HEK293T (cell line): ENCODE measurements around the gene STPG3.
A peak's percentile ranks its signal among the peaks of the same experiment; 100 is the strongest.
"Not testable (repeated sequence)": the region's sequence is repeated elsewhere in the genome, so short reads cannot be mapped to it uniquely, and the experiment has no call there.

Source experiments
- CTCF ChIA-PET: fragments of 350-600 bp; formaldehyde crosslinking; extraction: SDS; loops from one replicate; lab custom pipeline; 2021; ENCODE audit warnings: antibody characterized with exemption, inconsistent platforms; lab: Yijun Ruan, JAX
- POLR2A ChIA-PET: fragments of 350-600 bp; formaldehyde crosslinking; extraction: SDS; loops from one replicate; lab custom pipeline; 2020; ENCODE audit warnings: antibody characterized with exemption, inconsistent platforms; lab: Yijun Ruan, JAX
- DNase-seq: peaks from one replicate; pipeline ENCODE4 v3.0.0; 2012; ENCODE audit warnings: mixed read lengths; ENCODE audit errors: extremely low spot score
- ARNT ChIP-seq: fragments of 450-650 bp; IDR thresholded peaks from 2 replicates; pipeline ENCODE4 v1.6.1; 2017; ENCODE audit warnings: mild to moderate bottlenecking
- BHLHE40 ChIP-seq: fragments of 450-650 bp; IDR thresholded peaks from 2 replicates; pipeline ENCODE4 v1.6.1; 2016; ENCODE audit warnings: mild to moderate bottlenecking, moderate library complexity, borderline replicate concordance
- CTBP1 ChIP-seq: fragments of 450-650 bp; IDR thresholded peaks from 2 replicates; pipeline ENCODE4 v1.6.1; 2016; ENCODE audit warnings: borderline replicate concordance
- ELF4 ChIP-seq: fragments of 450-650 bp; IDR thresholded peaks from 2 replicates; pipeline ENCODE4 v1.6.1; 2017; ENCODE audit warnings: antibody characterized with exemption
- FOXA1 ChIP-seq: fragments of 450-650 bp; IDR thresholded peaks from 2 replicates; pipeline ENCODE4 v1.6.1; 2016; ENCODE audit warnings: mild to moderate bottlenecking
- FOXK2 ChIP-seq: fragments of 450-650 bp; IDR thresholded peaks from 2 replicates; pipeline ENCODE4 v1.6.1; 2016; ENCODE audit warnings: mild to moderate bottlenecking
- FOXM1 ChIP-seq: fragments of 450-650 bp; IDR thresholded peaks from 2 replicates; pipeline ENCODE4 v1.6.1; 2017; ENCODE audit warnings: mild to moderate bottlenecking, borderline replicate concordance
- HDGF ChIP-seq: fragments of 450-650 bp; IDR thresholded peaks from 2 replicates; pipeline ENCODE4 v1.6.1; 2017; ENCODE audit warnings: antibody characterized with exemption, borderline replicate concordance
- L3MBTL2 ChIP-seq: fragments of 450-650 bp; conservative IDR thresholded peaks from 2 replicates; pipeline ENCODE4 v1.6.1; 2016; ENCODE audit warnings: mild to moderate bottlenecking
- LEF1 ChIP-seq: fragments of 450-650 bp; IDR thresholded peaks from 2 replicates; pipeline ENCODE4 v1.6.1; 2017; ENCODE audit warnings: mild to moderate bottlenecking, borderline replicate concordance
- NFRKB ChIP-seq: fragments of 450-650 bp; IDR thresholded peaks from 2 replicates; pipeline ENCODE4 v1.6.1; 2016; ENCODE audit warnings: mild to moderate bottlenecking, moderate library complexity
- SP1 ChIP-seq: fragments of 450-650 bp; IDR thresholded peaks from 2 replicates; pipeline ENCODE4 v1.6.1; 2017
- SUZ12 ChIP-seq: fragments of 450-650 bp; IDR thresholded peaks from 2 replicates; pipeline ENCODE4 v1.6.1; 2016; ENCODE audit warnings: mild to moderate bottlenecking
- TARDBP ChIP-seq: fragments of 450-650 bp; IDR thresholded peaks from 2 replicates; pipeline ENCODE4 v1.6.1; 2016
- ZNF384 ChIP-seq: fragments of 450-650 bp; IDR thresholded peaks from 2 replicates; pipeline ENCODE4 v1.6.1; 2016
- TF ChIP-seq, protein P1 (sequence below): fragments of 450-650 bp; IDR thresholded peaks from 2 replicates; pipeline ENCODE4 v1.6.1; 2016

Gene STPG3

DNA sequence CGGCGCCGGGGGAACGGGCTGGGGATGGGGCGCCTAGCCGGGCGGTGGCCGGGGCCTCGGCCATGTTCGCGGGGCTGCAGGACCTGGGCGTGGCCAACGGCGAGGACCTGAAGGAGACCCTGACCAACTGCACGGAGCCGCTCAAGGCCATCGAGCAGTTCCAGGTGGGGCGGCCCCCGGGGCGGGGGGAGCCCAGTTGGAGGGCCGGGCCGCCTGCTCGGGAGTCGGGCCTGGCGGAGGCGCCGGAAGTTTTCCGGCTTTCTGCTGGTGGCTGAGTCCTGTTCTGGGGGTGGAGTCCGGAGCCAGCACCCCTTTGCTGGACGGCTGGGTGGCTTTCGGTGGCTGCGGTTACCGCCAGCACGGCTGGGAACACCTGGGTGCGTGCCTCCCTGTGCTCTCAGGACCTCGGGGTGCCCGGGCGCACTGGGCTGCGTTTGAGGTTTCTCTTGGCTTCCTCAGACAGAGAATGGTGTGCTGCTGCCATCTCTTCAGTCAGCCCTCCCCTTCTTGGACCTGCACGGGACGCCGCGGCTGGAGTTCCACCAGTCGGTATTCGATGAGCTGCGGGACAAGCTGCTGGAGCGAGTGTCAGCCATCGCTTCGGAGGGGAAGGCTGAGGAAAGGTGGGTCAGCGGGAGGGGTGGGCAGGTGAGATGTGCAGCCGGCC lies 4.5 kb downstream of the STPG3 start:
- no peak for TF ChIP-seq ARNT

DNA sequence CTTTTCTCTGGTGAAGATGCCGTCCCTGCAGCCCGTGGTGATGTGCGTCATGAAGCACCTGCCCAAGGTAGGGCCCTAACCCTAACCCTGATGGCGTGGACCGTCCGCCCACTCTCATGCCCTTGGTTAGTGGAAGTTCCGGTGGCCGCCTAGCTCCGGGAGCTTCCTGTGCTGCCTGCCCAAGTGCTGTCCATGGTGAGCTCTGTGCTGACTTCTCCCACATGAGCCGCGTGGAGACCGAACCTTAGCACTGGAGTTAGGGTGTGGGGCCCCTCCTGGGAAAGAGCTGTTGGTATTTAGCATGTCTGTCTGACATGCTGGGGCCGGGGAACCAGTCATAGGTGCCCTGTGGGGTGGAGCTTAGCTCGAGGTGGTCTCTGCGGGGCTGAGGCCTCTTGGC lies 5.3 kb downstream of the STPG3 start:
- TF ChIP-seq TARDBP (no peak), ZNF384 (no peak), SUZ12 (no peak)
- CTCF ChIA-PET = interaction anchor here (0.8 to 1.1 kb wide), 2 partner anchors 16 to 227 kb away, joined by 3 read pairs; no protein-coding TSS in a partner anchor
- POLR2A ChIA-PET = interaction anchor here (0.7 to 8.8 kb wide), 5 partner anchors 14 to 167 kb away, joined by 3 to 90 read pairs (median 4); partner anchors contain the start of genes NOXA1 and TUBB4B
- DNase-seq = no peak

More for the DNA sequence above, 4.5 kb downstream of the STPG3 start:
- peak; percentile 77 for DNase-seq
- ChIA-PET CTCF (interaction anchor here (1.1 kb wide), 1 partner anchor 15 kb away, joined by 3 read pairs; no protein-coding TSS in a partner anchor), POLR2A (interaction anchor here (0.6 to 8.8 kb wide), 6 partner anchors 12 to 168 kb away, joined by 3 to 90 read pairs (median 4); partner anchors contain the start of genes NOXA1 and TUBB4B)

DNA sequence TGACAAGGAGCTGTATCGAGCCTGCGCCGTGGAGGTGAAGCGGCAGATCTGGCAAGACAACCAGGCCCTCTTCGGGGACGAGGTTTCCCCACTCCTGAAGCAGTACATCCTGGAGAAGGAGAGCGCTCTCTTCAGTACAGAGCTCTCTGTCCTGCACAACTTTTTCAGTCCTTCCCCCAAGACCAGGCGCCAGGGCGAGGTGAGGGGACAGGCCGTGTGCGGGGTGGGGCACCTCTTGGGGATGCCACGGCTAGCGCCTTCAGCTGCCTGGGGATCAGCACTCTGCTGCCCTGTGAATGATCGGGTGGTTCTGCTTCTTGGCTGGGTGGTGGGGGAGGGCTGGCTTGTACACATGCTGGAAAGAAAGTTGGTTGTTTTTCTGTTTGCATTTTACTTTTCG lies 5.8 kb downstream of the STPG3 start:
- ChIA-PET CTCF (interaction anchor here (0.8 to 1.1 kb wide), 2 partner anchors 17 to 227 kb away, joined by 3 read pairs; no protein-coding TSS in a partner anchor), POLR2A (interaction anchor here (1.1 to 8.8 kb wide), 3 partner anchors 15 to 27 kb away, joined by 4 to 90 read pairs (median 4); partner anchors contain the start of gene TUBB4B)
- no peak for DNase-seq
- TF ChIP-seq CTBP1 = no peak

DNA sequence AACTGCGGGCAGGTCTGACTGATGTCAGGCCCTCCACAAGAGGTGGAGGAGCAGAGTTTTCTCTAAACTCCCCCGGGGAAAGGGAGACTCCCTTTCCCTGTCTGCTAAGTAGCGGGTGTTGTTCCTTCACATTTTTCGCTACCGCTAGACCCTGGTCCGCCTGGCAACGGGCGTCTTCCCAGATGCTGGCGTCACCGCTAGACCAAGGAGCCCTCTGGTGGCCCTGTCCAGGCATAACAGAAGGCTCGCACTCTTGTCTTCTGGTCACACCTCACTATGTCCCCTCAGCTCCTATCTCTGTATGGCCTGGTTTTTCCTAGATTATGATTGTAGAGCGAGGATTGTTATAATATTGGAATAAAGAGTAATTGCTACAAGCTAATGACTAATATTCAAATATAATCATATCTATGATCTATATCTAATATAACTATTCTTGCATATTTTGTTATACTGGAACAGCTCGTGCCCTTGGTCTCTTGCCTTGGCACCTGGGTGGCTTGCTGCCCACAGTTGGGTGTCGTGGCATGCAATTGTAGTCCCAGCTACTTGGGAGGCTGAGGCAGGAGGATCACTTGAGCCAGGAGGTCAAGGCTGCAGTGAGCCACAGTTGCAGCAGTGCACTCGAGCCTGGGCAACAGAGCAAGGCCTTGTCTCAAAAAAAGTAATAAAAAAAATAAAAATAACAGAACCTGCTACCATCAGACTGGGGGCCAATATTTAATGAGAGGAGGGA lies 11.3 kb downstream of the STPG3 start:
- POLR2A ChIA-PET = interaction anchor here (1.4 kb wide), 1 partner anchor 22 kb away, joined by 11 read pairs; the partner anchor contains the start of gene TUBB4B
- not testable (repeated sequence) for DNase-seq
- CTCF ChIA-PET = interaction anchor here (0.6 to 1.0 kb wide), 2 partner anchors 11 to 23 kb away, joined by 3 read pairs; partner anchors contain the start of gene STPG3

DNA sequence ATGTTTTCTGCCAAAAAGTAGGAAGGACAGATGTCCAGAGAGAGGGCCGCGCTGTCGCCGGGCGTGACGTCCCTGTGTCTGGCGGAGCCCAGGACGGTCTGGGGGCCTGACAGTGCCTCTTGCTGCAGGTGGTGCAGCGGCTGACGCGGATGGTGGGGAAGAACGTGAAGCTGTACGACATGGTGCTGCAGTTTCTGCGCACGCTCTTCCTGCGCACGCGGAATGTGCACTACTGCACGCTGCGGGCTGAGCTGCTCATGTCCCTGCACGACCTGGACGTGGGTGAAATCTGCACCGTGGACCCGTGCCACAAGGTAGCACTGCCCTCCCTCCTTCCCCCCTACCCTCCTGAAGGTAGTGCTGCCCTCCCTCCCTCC lies 11.8 kb downstream of the STPG3 start:
- TF ChIP-seq ARNT (no peak), BHLHE40 (no peak), FOXM1 (no peak), CTBP1 (no peak), ELF4 (no peak), FOXA1 (no peak), LEF1 (no peak), L3MBTL2 (no peak), HDGF (no peak), FOXK2 (no peak), ZNF384 (no peak), SUZ12 (no peak), TARDBP (no peak), NFRKB (no peak), SP1 (no peak)
- TF ChIP-seq, protein P1, sequence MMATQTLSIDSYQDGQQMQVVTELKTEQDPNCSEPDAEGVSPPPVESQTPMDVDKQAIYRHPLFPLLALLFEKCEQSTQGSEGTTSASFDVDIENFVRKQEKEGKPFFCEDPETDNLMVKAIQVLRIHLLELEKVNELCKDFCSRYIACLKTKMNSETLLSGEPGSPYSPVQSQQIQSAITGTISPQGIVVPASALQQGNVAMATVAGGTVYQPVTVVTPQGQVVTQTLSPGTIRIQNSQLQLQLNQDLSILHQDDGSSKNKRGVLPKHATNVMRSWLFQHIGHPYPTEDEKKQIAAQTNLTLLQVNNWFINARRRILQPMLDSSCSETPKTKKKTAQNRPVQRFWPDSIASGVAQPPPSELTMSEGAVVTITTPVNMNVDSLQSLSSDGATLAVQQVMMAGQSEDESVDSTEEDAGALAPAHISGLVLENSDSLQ = no peak
- no peak for DNase-seq
- ChIA-PET CTCF (interaction anchor here (1.0 kb wide), 1 partner anchor 24 kb away, joined by 3 read pairs; no protein-coding TSS in a partner anchor), POLR2A (no interaction called here)

DNA sequence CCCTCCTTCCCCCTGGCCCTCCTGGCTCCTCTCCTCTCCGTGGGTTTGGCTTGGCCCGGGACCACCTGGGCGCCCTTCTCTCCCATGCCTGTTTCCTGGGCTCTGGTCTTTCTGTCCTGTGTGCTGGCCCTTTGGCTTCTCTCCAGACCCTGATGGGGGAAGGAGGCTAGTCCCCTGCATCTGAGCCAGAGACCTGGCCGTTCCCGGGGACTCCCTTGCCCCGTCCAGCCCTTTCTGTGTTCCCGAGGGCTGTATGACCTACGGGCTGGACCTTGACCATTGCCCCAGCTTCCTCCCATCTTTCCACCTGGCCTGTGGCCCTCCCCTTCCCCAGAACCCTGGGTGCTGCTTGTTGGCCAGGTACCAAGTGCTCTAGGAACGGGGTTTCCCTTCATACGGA lies 12.4 kb downstream of the STPG3 start:
- DNase-seq = no peak
- TF ChIP-seq ELF4 (no peak), BHLHE40 (no peak), NFRKB (no peak), TARDBP (no peak), ARNT (no peak), LEF1 (no peak), L3MBTL2 (no peak), SP1 (no peak), SUZ12 (no peak), FOXK2 (no peak), FOXM1 (no peak)
- CTCF ChIA-PET = interaction anchor here (1.0 kb wide), 1 partner anchor 25 kb away, joined by 3 read pairs; no protein-coding TSS in a partner anchor
- POLR2A ChIA-PET = no interaction called here

DNA sequence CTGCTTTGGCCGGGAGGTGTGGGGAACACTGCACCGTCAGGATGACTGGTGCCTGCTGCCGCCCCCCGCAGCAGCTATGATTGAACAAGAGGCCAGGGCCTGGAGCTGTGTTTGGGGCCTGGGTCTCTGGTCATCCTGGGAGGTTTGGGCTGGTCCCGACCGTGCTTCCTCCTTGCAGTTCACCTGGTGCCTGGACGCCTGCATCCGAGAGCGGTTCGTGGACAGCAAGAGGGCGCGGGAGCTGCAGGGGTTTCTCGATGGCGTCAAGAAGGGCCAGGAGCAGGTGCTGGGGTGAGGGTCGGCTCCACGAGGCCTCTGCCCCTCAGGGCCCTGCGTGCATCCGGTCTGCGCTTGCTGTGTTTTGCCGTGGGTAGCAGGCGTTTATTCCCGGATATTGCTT lies 13.0 kb downstream of the STPG3 start:
- ChIA-PET POLR2A (interaction anchor here (0.7 to 1.0 kb wide), 2 partner anchors 19 to 23 kb away, joined by 3 to 4 read pairs; partner anchors contain the start of gene TUBB4B), CTCF (no interaction called here)
- no peak for TF ChIP-seq FOXK2
- no peak for TF ChIP-seq HDGF
- no peak for TF ChIP-seq CTBP1
- no peak for TF ChIP-seq ZNF384
- no peak for TF ChIP-seq FOXA1
- TF ChIP-seq, protein P1 = no peak
- no peak for TF ChIP-seq NFRKB
- no peak for TF ChIP-seq SUZ12
- TF ChIP-seq L3MBTL2 = no peak
- TF ChIP-seq LEF1 = no peak
- DNase-seq = no peak
